Neural cell (in vitro differentiated cells): ENCODE measurements around the gene KRT76. TPM values are rescaled to one million over a fixed set of nuclear protein-coding genes. Genes with fewer than 3 reads are reported as not detected.

Experiments used
- H2AFZ ChIP-seq: fragments of 200-600, 300-800 bp; sonication (generic), shearing (Covaris generic); 2 replicates; pipeline ENCODE4 v1.6.0; 2014; ENCODE audit warnings: low read depth, mild to moderate bottlenecking, antibody characterized with exemption, low read length, moderate library complexity
- H3F3A ChIP-seq: fragments of 200-600 bp; shearing (Covaris generic); 2 replicates; pipeline ENCODE4 v1.6.1; 2016; ENCODE audit warnings: mild to moderate bottlenecking, moderate library complexity, mixed read lengths, antibody characterized with exemption, low read length; ENCODE audit not compliant: insufficient read depth, poor library complexity, severe bottlenecking
- H3K27ac ChIP-seq: fragments of 200-600, 300-800 bp; sonication (generic), shearing (Covaris generic); 2 replicates; pipeline ENCODE4 v1.5.1; 2014; ENCODE audit warnings: mild to moderate bottlenecking, low read length, moderate library complexity
- H3K27me3 ChIP-seq: fragments of 300-800, 200-600 bp; sonication (generic), shearing (Covaris generic); 2 replicates; pipeline ENCODE4 v1.6.0; 2014; ENCODE audit warnings: mild to moderate bottlenecking, low read depth, low read length, moderate library complexity; ENCODE audit not compliant: insufficient read depth
- H3K36me3 ChIP-seq: fragments of 300-800, 200-600 bp; sonication (generic), shearing (Covaris generic); 2 replicates; pipeline ENCODE4 v1.5.1; 2014; ENCODE audit warnings: mild to moderate bottlenecking, antibody characterized with exemption, low read length, moderate library complexity; ENCODE audit not compliant: insufficient read depth
- H3K4me2 ChIP-seq: fragments of 300-800, 200-600 bp; sonication (generic), shearing (Covaris generic); 2 replicates; pipeline ENCODE4 v1.6.0; 2014; ENCODE audit warnings: mild to moderate bottlenecking, low read length
- H3K4me3 ChIP-seq: fragments of 300-800, 200-600 bp; sonication (generic), shearing (Covaris generic); 2 replicates; pipeline ENCODE4 v1.5.1; 2014; ENCODE audit warnings: mild to moderate bottlenecking, low read length, moderate library complexity
- H3K79me2 ChIP-seq: fragments of 200-600 bp; shearing (Covaris generic); replicated peaks from 2 replicates; pipeline ENCODE4 v1.6.0; 2014; ENCODE audit warnings: mild to moderate bottlenecking, low read length, moderate library complexity; ENCODE audit not compliant: insufficient read depth
- H3K9ac ChIP-seq: fragments of 300-800, 200-600 bp; sonication (generic), shearing (Covaris generic); 2 replicates; pipeline ENCODE4 v1.6.1; 2016; ENCODE audit warnings: mild to moderate bottlenecking, low read length, mixed read lengths
- H3K9me2 ChIP-seq: fragments of 200-600 bp; shearing (Covaris generic); 2 replicates; pipeline ENCODE4 v1.6.1; 2016; ENCODE audit warnings: mild to moderate bottlenecking, low read length, mixed read lengths; ENCODE audit not compliant: insufficient read depth
- H3K9me3 ChIP-seq: fragments of 200-600, 300-800 bp; sonication (generic), shearing (Covaris generic); 2 replicates; pipeline ENCODE4 v1.6.1; 2016; ENCODE audit warnings: mild to moderate bottlenecking, mixed run types, low read length, moderate library complexity, mixed read lengths
- H4K20me1 ChIP-seq: fragments of 200-600 bp; shearing (Covaris generic); 2 replicates; pipeline ENCODE4 v1.6.1; 2016; ENCODE audit warnings: mild to moderate bottlenecking, mixed run types; ENCODE audit not compliant: insufficient read depth
- CTCF ChIP-seq: fragments of 450-650 bp; IDR thresholded peaks from 2 replicates; pipeline ENCODE4 v1.5.1; 2014; ENCODE audit warnings: antibody characterized with exemption, mild to moderate bottlenecking, moderate library complexity; ENCODE audit not compliant: poor library complexity, severe bottlenecking
- EP300 ChIP-seq: fragments of 450-650 bp; conservative IDR thresholded peaks from 2 replicates; pipeline ENCODE4 v1.6.1; 2014; ENCODE audit warnings: antibody characterized with exemption, mild to moderate bottlenecking, moderate library complexity; ENCODE audit not compliant: poor library complexity, severe bottlenecking
- EZH2 ChIP-seq: fragments of 200-600, 300-800 bp; shearing (Covaris generic), sonication (generic); IDR thresholded peaks from 2 replicates; pipeline ENCODE4 v1.6.1; 2014; ENCODE audit warnings: antibody characterized with exemption, low read length, borderline replicate concordance, mild to moderate bottlenecking; ENCODE audit not compliant: insufficient read depth, poor library complexity, severe bottlenecking
- MXI1 ChIP-seq: fragments of 450-650 bp; conservative IDR thresholded peaks from 2 replicates; pipeline ENCODE4 v1.6.1; 2014; ENCODE audit warnings: antibody characterized with exemption, mild to moderate bottlenecking; ENCODE audit not compliant: poor library complexity, severe bottlenecking
- POLR2AphosphoS5 ChIP-seq: IDR thresholded peaks from 2 replicates; pipeline ENCODE4 v1.6.1; 2012
- RAD21 ChIP-seq: fragments of 450-650 bp; conservative IDR thresholded peaks from 2 replicates; pipeline ENCODE4 v1.6.1; 2014; ENCODE audit warnings: antibody characterized with exemption, mild to moderate bottlenecking, moderate library complexity
- REST ChIP-seq: IDR thresholded peaks from 2 replicates; pipeline ENCODE4 v1.6.1; 2012; ENCODE audit warnings: borderline replicate concordance
- SMC3 ChIP-seq: fragments of 450-650 bp; conservative IDR thresholded peaks from 2 replicates; pipeline ENCODE4 v1.6.1; 2014; ENCODE audit warnings: antibody characterized with exemption, mild to moderate bottlenecking, moderate library complexity; ENCODE audit not compliant: poor library complexity
- TAF1 ChIP-seq: IDR thresholded peaks from 2 replicates; pipeline ENCODE4 v1.6.1; 2012; ENCODE audit warnings: low read depth
- polyA plus RNA-seq: library from polyadenylated mRNA; depleted of rRNA; stranded (reverse); fragments of >200 nt; gene quantifications from 2 replicates; pipeline ENCODE4 v1.2.3, GENCODE V29; 2014

Gene KRT76
- polyA plus RNA-seq, 1 donor from 2014 or later = not detected

GRCh38 chr12:52728374-52728773 lies 48.8 kb downstream of the KRT76 start:
- no peaks in the 10 kb centered on the region for H3K79me2 ChIP-seq
- no peak overlapping the region for H3K9ac ChIP-seq
- no peaks in the 10 kb centered on the region for H3K36me3 ChIP-seq
- H3F3A ChIP-seq = no peaks in the 10 kb centered on the region
- H3K4me3 ChIP-seq = no peak overlapping the region
- no peaks in the 10 kb centered on the region for H3K9me3 ChIP-seq
- TF ChIP-seq EP300 (no peak), RAD21 (no peak), CTCF (no peak), SMC3 (no peak), EZH2 (no peak), MXI1 (no peak), REST (no peak), TAF1 (no peak), POLR2AphosphoS5 (no peak)
- H3K9me2 ChIP-seq = no peaks in the 10 kb centered on the region
- H4K20me1 ChIP-seq = no peaks in the 10 kb centered on the region
- H3K27ac ChIP-seq = no peak overlapping the region
- H2AFZ ChIP-seq = no peak overlapping the region
- no peak overlapping the region for H3K4me2 ChIP-seq
- peaks cover 7% of the 10 kb centered on the region for H3K27me3 ChIP-seq

- no peaks in the 10 kb centered on the region for H3F3A ChIP-seq
- no peaks in the 10 kb centered on the region for H3K9me2 ChIP-seq
- no peaks in the 10 kb centered on the region for H3K36me3 ChIP-seq
- H3K27me3 ChIP-seq = peaks cover 2% of the 10 kb centered on the region
- no peak for TF ChIP-seq EZH2
- TF ChIP-seq SMC3 = no peak
- TF ChIP-seq RAD21 = no peak
- TF ChIP-seq REST = no peak
- no peak for TF ChIP-seq POLR2AphosphoS5
- TF ChIP-seq CTCF = no peak
- no peak for TF ChIP-seq TAF1
- TF ChIP-seq EP300 = no peak
- TF ChIP-seq MXI1 = no peak
- no peak overlapping the region for H3K4me2 ChIP-seq
- H3K27ac ChIP-seq = no peak overlapping the region
- no peaks in the 10 kb centered on the region for H3K9me3 ChIP-seq
- H4K20me1 ChIP-seq = no peaks in the 10 kb centered on the region
- no peak overlapping the region for H3K4me3 ChIP-seq
- no peaks in the 10 kb centered on the region for H3K79me2 ChIP-seq
- no peak overlapping the region for H3K9ac ChIP-seq
- no peak overlapping the region for H2AFZ ChIP-seq
Measured at GRCh38 chr12:52727037-52727436, 50.1 kb downstream of the KRT76 start.
